Measurements from ENCODE around the gene UNKL.

DNA sequence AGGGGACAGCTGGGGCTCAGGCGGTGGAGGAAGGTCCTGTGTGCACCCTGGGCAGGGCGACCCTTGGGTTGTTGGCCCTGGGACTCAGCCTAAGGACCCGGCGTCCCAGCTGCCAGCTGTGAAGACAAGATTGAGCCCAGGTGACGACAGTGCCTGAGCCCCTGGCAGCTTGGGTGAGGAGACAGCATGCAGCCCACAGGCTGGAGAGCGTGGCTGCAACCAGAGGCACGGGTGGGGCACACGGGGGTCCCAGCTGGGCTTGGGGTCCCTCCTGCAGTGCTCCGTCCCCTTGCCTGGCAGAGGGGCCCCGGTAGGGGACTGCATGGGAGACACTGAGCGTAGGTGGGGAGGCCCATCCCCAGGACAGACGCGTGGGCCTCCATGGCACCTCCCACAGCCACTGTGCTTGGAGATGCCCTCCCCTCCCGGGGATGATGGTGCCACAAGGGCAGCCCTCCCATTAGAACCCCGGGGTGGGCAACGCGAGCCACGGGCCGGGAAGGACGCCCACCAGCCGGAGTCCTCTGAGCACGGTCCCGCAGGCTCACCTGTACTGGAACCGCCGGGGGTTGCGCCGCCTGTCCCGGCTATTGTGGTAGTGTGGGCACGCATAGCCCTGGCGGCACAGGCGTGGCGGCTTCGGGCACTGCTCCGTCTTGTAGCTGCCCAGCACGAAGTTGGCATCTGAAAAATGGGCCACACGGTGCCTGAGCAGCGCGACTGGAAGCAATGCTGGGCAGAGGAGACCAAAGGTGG is 15.5 kb downstream of the UNKL start:
- no peak for TF ChIP-seq FOXP2 (optimal IDR thresholded peaks at IDR 0.05; ENCODE audit: borderline replicate concordance, extremely low read depth, extremely low read length, insufficient read depth)
- TF ChIP-seq POLR2AphosphoS5 (IDR thresholded peaks at IDR 0.05; ENCODE audit: low read depth, low read length): no peak
- no peak for TF ChIP-seq SIN3A (IDR thresholded peaks at IDR 0.05; ENCODE audit: borderline replicate concordance, insufficient read depth, low read length)
- no peak for TF ChIP-seq TAF1 (IDR thresholded peaks at IDR 0.05; ENCODE audit: borderline replicate concordance, insufficient read depth, low read length)
